ENCODE results near the gene CYP4F2.
A peak's percentile ranks its signal among the peaks of the same experiment; 100 is the strongest.

GRCh38 chr19:15897738-15898276 is at the start of gene CYP4F2:
- TF ChIP-seq CTCF (IDR thresholded peaks at IDR 0.05) (no peak), POLR2A (IDR thresholded peaks at IDR 0.05) (peak; percentile 83 to 95)

Data from Peyer's patch (tissue), 4 donors.